ENCODE results near the gene TMEM41B.
"Not testable (repeated sequence)": the region's sequence is repeated elsewhere in the genome, so short reads cannot be mapped to it uniquely, and the experiment has no call there.

The TMEM41B gene

DNA sequence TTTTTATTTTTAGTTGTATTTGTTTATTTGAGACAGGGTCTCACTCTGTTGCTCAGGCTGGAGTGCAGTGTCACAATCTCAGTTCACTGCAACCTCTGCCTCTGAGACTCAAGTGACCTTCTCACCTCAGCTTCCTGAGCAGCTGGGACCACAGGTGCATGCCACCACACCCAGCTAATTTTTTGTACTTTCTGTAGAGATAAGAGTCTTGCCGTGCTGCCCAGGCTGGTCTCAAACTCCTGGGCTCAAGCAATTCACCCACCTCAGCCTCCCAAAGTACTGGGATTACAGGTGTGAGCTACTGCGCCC lies 53.6 kb downstream of the TMEM41B start:
- not testable (repeated sequence) for DNase-seq (ENCODE audit: low read depth, low spot score)

DNA sequence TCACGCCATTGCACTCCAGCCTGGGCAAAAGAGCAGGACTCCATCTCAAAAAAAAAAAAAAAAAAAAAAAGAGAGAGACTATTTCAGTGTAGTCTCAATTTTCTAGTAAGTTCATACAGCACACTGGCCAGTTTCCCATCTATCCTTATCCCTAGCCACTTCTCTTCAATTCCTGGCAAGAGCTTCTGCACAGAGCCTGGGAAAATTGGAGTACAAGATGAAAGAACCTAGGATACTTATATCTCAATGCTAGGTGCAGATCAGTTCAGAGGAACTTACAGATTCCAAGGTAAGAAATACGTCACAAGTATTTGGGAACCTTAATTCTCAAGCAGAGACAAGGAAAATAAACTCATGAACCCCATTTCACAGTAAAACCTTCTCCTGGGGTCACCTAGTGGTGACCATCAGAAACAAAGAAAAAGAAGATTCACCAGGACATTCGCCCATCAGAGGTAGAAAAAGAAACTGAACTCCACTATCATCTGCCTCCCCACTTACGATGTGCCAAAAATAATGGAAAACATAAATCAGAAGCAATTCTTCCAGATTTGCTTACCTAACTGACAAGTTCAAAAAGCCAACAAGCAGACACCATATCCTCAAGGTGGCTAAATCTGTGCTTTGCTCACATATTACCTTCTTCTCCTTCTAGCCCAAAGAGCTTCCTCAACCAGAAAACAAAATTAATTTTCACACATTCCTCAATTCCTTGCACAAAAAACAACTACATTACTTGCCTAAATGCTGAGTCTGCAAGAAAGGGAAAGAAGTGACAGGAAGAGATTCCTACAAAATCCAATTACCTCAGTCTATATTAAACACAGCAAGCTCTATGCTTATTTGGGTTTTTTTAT lies 54.2 kb downstream of the TMEM41B start:
- DNase-seq (ENCODE audit: low read depth, low spot score) = no peak

DNA sequence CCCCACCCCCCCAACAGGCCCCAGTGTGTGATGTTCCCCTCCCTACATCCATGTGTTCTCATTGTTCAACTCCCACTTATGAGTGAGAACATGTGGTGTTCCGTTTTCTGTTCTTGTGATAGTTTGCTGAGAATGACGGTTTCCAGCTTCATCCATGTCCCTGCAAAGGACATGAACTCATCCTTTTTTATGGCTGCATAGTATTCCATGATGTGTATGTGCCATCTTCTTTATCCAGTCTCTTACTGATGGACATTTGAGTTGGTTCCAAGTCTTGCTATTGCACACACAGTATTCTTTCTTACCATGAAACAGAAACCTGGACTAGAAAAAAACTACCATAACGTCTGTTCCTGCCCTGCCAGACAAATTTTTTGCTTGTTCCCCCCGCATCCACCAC lies 56.1 kb downstream of the TMEM41B start:
- not testable (repeated sequence) for DNase-seq (ENCODE audit: low read depth, low spot score)

DNA sequence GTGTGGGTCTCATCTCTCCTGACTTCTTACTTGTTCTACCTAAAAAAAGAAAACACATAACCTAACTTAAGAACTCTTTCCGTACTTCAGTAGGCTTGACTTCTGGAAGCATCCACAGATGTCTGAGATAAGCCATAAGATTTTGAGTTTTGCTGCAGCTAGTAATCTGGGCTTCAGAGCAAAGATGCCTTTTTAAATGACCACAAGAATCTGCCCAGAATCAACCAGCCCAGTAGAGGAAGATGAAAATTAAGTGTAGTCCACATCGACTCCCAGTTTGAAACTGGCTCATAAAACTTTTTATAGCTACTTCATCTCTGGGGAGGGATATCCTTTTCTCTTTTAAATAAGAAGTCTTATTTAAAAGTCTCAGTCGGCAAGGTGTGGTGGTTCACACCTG lies 60.0 kb downstream of the TMEM41B start:
- DNase-seq (ENCODE audit: low read depth, low spot score) = no peak

DNA sequence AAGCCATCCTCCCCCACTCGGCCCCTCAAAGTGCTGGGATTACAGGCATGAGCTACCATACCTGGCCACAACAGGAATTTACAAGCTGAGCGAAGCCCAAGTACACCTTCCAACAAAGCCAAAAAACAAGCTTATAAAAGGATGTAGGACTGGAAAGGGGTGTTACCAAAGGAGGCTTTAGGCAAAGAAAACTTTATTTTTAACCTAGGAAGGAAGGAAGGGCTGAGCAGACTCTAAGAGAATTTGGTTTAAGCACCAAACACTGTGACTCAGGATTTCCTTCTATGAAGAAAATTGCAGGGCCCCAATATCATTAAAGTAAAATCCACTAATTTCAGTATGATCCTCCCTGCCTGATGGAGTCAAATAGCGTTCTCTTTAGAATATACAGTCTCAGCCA lies 61.3 kb downstream of the TMEM41B start:
- no peak for DNase-seq (ENCODE audit: low read depth, low spot score)

DNA sequence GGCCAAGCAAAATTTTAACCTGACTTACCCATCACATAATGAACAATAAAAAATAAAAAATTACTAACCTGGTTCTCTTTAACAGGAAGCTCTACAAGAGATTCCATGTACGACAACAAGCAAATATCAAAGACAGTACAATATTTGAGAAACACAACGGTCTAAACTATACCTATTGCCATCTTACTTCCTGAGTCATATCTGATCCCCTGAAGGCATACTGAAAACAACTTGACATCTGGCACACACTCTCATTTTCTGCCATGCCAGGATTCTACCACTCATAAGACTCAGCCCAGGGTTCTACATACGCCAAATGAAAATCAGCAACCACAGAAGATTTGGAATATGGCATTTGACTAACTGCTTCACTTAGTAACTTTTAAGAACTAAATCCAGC lies 63.1 kb downstream of the TMEM41B start:
- DNase-seq (ENCODE audit: low read depth, low spot score) = no peak

DNA sequence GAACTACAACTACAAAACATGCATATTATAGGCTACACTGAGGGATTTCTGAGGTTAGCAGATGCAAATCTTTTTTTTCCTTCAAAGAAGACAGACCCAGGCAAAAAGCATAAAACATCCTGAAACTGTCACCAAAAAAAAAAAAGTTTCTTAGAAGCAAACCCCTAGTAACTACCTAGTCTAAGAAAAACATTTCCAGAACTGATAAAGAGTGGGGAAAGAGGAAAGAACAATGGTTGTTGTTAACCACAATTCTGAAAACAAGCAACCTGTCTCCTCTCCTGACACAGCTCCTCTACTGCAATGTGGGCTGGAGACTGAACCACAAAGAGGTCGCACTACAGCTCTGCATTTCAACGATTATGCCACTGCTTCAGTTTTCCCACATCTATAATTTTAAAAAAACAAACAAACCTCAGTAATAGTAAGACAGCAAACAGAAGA lies 64.2 kb downstream of the TMEM41B start:
- DNase-seq (ENCODE audit: low read depth, low spot score) = no peak

DNA sequence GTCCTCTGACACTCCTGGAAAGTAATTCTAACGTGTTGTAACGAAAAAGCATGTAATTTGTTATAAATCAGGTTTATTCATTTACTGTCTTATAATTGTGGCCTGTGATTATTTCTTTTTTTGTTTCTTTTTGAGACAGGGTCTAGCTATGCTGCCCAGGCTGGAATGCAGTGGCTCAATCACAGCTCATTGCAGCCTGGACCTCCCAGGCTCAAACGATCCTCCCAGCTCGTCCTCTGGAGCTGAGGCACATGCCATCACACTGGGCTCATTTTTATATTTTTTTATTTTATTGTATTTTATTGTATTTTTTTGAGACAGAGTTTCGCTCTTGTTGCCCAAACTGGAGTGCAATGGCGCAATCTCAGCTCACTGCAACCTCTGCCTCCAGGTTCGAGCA lies 65.1 kb downstream of the TMEM41B start:
- DNase-seq (ENCODE audit: low read depth, low spot score) = no peak

DNA sequence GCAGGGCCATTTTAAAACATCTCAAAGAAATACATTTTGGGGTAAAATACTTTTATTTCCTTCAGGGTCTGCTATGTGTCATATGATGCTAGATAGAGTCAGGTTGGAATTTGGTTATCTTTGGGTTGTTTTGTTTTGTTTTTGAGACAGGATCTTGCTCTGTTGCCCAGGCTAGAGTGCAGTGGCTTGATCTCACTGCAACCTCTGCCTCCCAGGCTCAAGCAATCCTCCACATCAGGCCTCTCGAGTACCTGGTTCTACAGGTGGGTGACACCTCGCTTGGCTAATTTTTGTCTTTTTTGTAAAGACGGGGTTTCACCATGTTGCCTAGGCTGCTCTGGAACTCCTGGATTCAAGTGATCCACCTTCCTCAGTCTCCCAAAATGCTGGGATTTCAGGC lies 66.5 kb downstream of the TMEM41B start:
- DNase-seq (ENCODE audit: low read depth, low spot score) = no peak

DNA sequence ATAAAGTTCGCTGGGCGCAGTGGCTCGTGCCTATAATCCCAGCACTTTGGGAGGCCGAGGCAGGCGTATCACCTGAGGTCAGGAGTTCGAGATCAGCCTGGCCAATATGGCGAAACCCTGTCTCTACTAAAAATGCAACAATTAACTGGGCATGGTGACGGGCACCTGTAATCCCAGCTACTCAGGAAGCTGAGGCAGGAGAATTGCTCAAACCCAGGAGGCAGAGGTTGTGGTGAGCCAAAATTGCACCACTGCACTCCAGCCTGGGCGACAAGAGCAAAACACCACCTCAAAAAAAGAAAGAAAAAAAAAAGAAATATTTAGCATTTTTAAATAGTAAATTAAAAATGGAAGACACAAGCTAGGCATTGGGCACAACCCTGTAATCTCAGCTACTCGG lies 78.2 kb downstream of the TMEM41B start:
- not testable (repeated sequence) for DNase-seq (ENCODE audit: low read depth, low spot score)

DNA sequence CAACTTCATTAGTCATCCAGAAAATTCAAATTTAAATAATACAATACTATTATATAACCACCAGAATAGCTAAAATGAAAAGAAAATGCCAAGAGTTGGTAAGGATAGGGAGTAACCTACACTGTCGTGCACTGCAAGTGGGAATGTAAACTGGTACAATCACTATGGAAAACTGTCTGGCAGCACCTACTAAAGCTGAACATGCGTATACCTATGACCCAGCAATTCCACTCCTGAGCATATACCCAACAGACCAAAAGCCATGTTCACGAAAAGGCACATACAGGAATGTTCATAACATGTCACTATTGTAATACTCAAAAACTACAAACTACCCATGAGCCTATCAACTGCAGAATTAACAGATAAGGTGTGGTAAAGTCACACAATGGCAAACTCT lies 81.9 kb downstream of the TMEM41B start:
- DNase-seq (ENCODE audit: low read depth, low spot score) = no peak

DNA sequence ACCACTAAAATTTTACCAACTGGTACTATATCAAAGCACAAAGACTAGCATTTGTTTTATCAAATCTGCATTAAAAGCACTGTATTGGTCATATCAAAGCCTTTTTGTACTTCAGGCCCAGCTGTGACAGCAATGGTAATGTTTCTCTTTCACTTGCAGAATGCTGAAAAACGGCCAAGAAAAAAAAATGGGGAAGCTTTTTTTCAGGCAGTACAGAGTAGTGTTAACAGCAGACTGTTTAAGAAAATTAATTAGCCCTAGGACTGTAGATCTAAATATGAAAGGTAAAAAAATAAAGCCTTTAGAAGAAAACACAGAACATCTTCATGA lies 82.6 kb downstream of the TMEM41B start:
- peak; percentile 24 for DNase-seq (ENCODE audit: low read depth, low spot score)

Data from brain pericyte (primary cell).